Liver (tissue), 9 donors: Measurements from ENCODE around the gene SLC30A1. TPM values are rescaled to one million over a fixed set of nuclear protein-coding genes. Genes with fewer than 3 reads are reported as not detected.

Experiments
- DNase-seq: peaks from one replicate; pipeline ENCODE4 v3.0.0-alpha.2; 2017; ENCODE audit warnings: low spot score
- H3K27ac ChIP-seq, 2 donors: one replicate each; pipeline ENCODE4 v1.7.0; 2013; ENCODE audit warnings: inconsistent platforms in 2 of 2, low read length in 2 of 2, control low read depth in 1 of 2, low read depth in 1 of 2, mild to moderate bottlenecking in 1 of 2
- H3K27me3 ChIP-seq, 4 donors: one replicate each; pipeline versions ENCODE4 v1.6.1 to v1.7.0; 2013; ENCODE audit warnings: low read length in 3 of 4, inconsistent platforms in 1 of 4, mild to moderate bottlenecking in 1 of 4, moderate library complexity in 1 of 4; ENCODE audit not compliant: control insufficient read depth in 4 of 4, insufficient read depth in 4 of 4
- H3K36me3 ChIP-seq, 4 donors: one replicate each; pipeline versions ENCODE4 v1.6.1 to v1.7.0; 2013; ENCODE audit warnings: low read length in 3 of 4, mild to moderate bottlenecking in 3 of 4, low read depth in 1 of 4, moderate library complexity in 1 of 4; ENCODE audit not compliant: control insufficient read depth in 4 of 4, insufficient read depth in 3 of 4
- H3K4me1 ChIP-seq, 4 donors: one replicate each; pipeline versions ENCODE4 v1.6.1 to v1.7.0; 2013; ENCODE audit warnings: low read length in 3 of 4, mild to moderate bottlenecking in 3 of 4, moderate library complexity in 1 of 4; ENCODE audit not compliant: control insufficient read depth in 4 of 4, insufficient read depth in 4 of 4
- H3K4me3 ChIP-seq, 3 donors: one replicate each; pipeline versions ENCODE4 v1.6.1 to v1.7.0; 2013; ENCODE audit warnings: low read length in 3 of 3, control low read depth in 1 of 3, low read depth in 1 of 3, mild to moderate bottlenecking in 1 of 3
- H3K9ac ChIP-seq, 2 donors: one replicate each; pipeline ENCODE4 v1.7.0; 2013; ENCODE audit warnings: low read length in 2 of 2, mild to moderate bottlenecking in 2 of 2, moderate library complexity in 2 of 2, control low read depth in 1 of 2, low read depth in 1 of 2
- H3K9me3 ChIP-seq, 4 donors: one replicate each; pipeline versions ENCODE4 v1.6.1 to v1.7.0; 2013; ENCODE audit warnings: low read length in 3 of 4; ENCODE audit not compliant: control insufficient read depth in 4 of 4
- ATF3 ChIP-seq: IDR thresholded peaks from 2 replicates; pipeline ENCODE4 v1.6.1; 2016; ENCODE audit warnings: antibody characterized with exemption
- CTCF ChIP-seq: fragments of 150-350 bp; IDR thresholded peaks from 2 replicates; pipeline ENCODE4 v1.5.1; 2017; ENCODE audit warnings: improper control_type of control experiment, low read depth, low read length; ENCODE audit not compliant: missing input control
- EGR1 ChIP-seq, 2 donors: IDR thresholded peaks; 2 replicates each; pipeline ENCODE4 v1.6.1; 2016 to 2018; ENCODE audit warnings: antibody characterized with exemption in 2 of 2, low read depth in 2 of 2
- FOXA1 ChIP-seq: IDR thresholded peaks from 2 replicates; pipeline ENCODE4 v1.6.1; 2016; ENCODE audit warnings: antibody characterized with exemption
- HNF4A ChIP-seq, 2 donors: conservative IDR thresholded peaks; 2 replicates each; pipeline ENCODE4 v1.6.1; 2016; ENCODE audit warnings: antibody characterized with exemption in 2 of 2, mild to moderate bottlenecking in 2 of 2
- HNF4G ChIP-seq: IDR thresholded peaks from 2 replicates; pipeline ENCODE4 v1.6.1; 2016; ENCODE audit warnings: antibody characterized with exemption
- JUND ChIP-seq, 2 donors: IDR thresholded peaks; 2 replicates each; pipeline ENCODE4 v1.6.1; 2016; ENCODE audit warnings: antibody characterized with exemption in 2 of 2
- NR2F2 ChIP-seq: IDR thresholded peaks from 2 replicates; pipeline ENCODE4 v1.6.1; 2016; ENCODE audit warnings: antibody characterized with exemption
- RAD21 ChIP-seq, 2 donors: IDR thresholded peaks; 2 replicates each; pipeline ENCODE4 v1.6.1; 2016; ENCODE audit warnings: antibody characterized with exemption in 2 of 2, mild to moderate bottlenecking in 2 of 2
- RXRA ChIP-seq, 2 donors: IDR thresholded peaks; 2 replicates each; pipeline ENCODE4 v1.6.1; 2017 to 2018; ENCODE audit warnings: antibody characterized with exemption in 2 of 2, mild to moderate bottlenecking in 1 of 2
- SP1 ChIP-seq: IDR thresholded peaks from 2 replicates; pipeline ENCODE4 v1.6.1; 2018; ENCODE audit warnings: antibody characterized with exemption, mild to moderate bottlenecking
- WGBS: extraction: QIAGEN DNeasy Blood & Tissue Kit; methylation state at CpG from one replicate; pipeline ENCODE4 v1.1.7; 2013; 5-methylcytosine and 5-hydroxymethylcytosine counted together
- polyA plus RNA-seq, 2 donors: library from polyadenylated mRNA; stranded (reverse) in 1 of 2; unstranded in 1 of 2; fragments of 200-250 nt in 1 of 2; fragments of >200 nt in 1 of 2; fragmentation: Nextera tagmentation in 1 of 2; extraction: Ambion mirVana in 1 of 2; gene quantifications; one replicate each; pipeline versions ENCODE4 v1.2.1 to v1.2.3, GENCODE V29; 2013 to 2015
- total RNA-seq, 2 donors: library from RNA; depleted of rRNA; stranded (reverse); fragments of >200 nt; gene quantifications; one replicate each; pipeline ENCODE4 v1.2.3, GENCODE V29; 2014
- donor health status: healthy.
- donor health status: healthy.
- donor health status: healthy.
- donor health status: healthy.
- donor health status: healthy.

The SLC30A1 gene
- total and polyA plus RNA-seq, 4 donors = 14.9 to 83.3 (median 39.4) TPM

GRCh38 chr1:211537253-211537652 lies 41.7 kb downstream of the SLC30A1 start:
- H3K4me3 ChIP-seq = no peak overlapping the region
- no peaks in the 10 kb centered on the region for H3K36me3 ChIP-seq
- no peak overlapping the region for H3K9ac ChIP-seq
- peaks cover 0 to 9% (median 5%) of the 10 kb centered on the region in 4 donors for H3K4me1 ChIP-seq
- DNase-seq = no peak
- no peaks in the 10 kb centered on the region for H3K27me3 ChIP-seq
- no peak for TF ChIP-seq FOXA1
- no peaks in the 10 kb centered on the region for H3K9me3 ChIP-seq
- WGBS = 78% methylated on average over 4 of the region's 4 CpGs
- no peak overlapping the region for H3K27ac ChIP-seq

GRCh38 chr1:211536606-211537005 lies 42.4 kb downstream of the SLC30A1 start:
- Histone ChIP-seq H3K9me3 (no peaks in the 10 kb centered on the region), H3K27me3 (no peaks in the 10 kb centered on the region), H3K4me3 (no peak overlapping the region), H3K9ac (no peak overlapping the region), H3K36me3 (no peaks in the 10 kb centered on the region), H3K27ac (no peak overlapping the region), H3K4me1 (peaks cover 0 to 9% (median 5%) of the 10 kb centered on the region in 4 donors)
- WGBS = 94% methylated on average over 8 of the region's 8 CpGs
- TF ChIP-seq HNF4G (no peak), ATF3 (no peak), NR2F2 (no peak), RAD21 (IDR thresholded peaks at IDR 0.05) (no peak)
- no peak for DNase-seq

- no peaks in the 10 kb centered on the region for H3K9me3 ChIP-seq
- H3K9ac ChIP-seq = no peak overlapping the region
- no peaks in the 10 kb centered on the region for H3K27me3 ChIP-seq
- no peak overlapping the region for H3K4me3 ChIP-seq
- peaks cover 0 to 9% (median 5%) of the 10 kb centered on the region in 4 donors for H3K4me1 ChIP-seq
- no peak for DNase-seq
- H3K36me3 ChIP-seq = no peaks in the 10 kb centered on the region
- TF ChIP-seq JUND (IDR thresholded peaks at IDR 0.05) (peak in 1 of 2 donors; percentile 61), NR2F2 (no peak), HNF4A (conservative IDR thresholded peaks at IDR 0.05) (peak in 1 of 2 donors; percentile 45), EGR1 (IDR thresholded peaks at IDR 0.05; ENCODE audit: low read depth in 2 of 2) (peak in 1 of 2 donors; percentile 22), CTCF (no peak), HNF4G (no peak), SP1 (no peak), RXRA (IDR thresholded peaks at IDR 0.05) (peak; percentile 39 to 84)
- WGBS = 71% methylated on average over 2 of the region's 2 CpGs
- peak overlapping the region in 1 of 2 donors; percentile 8 for H3K27ac ChIP-seq
Measured at GRCh38 chr1:211535346-211535745, 43.6 kb downstream of the SLC30A1 start.

GRCh38 chr1:211534545-211535291 lies 44.2 kb downstream of the SLC30A1 start:
- DNase-seq = no peak
- Histone ChIP-seq H3K4me3 (no peak overlapping the region), H3K27ac (no peak overlapping the region), H3K27me3 (no peaks in the 10 kb centered on the region), H3K9me3 (no peaks in the 10 kb centered on the region), H3K9ac (no peak overlapping the region), H3K36me3 (no peaks in the 10 kb centered on the region), H3K4me1 (peaks cover 0 to 10% (median 6%) of the 10 kb centered on the region in 4 donors)
- peak; percentile 29 to 71 for TF ChIP-seq RAD21 (IDR thresholded peaks at IDR 0.05)
- TF ChIP-seq EGR1 (IDR thresholded peaks at IDR 0.05; ENCODE audit: low read depth in 2 of 2) = no peak
- TF ChIP-seq CTCF = peak; percentile 19
- 78% methylated on average over 5 of the region's 5 CpGs for WGBS
